ENCODE data around the gene OR2C3.

Gene OR2C3

DNA sequence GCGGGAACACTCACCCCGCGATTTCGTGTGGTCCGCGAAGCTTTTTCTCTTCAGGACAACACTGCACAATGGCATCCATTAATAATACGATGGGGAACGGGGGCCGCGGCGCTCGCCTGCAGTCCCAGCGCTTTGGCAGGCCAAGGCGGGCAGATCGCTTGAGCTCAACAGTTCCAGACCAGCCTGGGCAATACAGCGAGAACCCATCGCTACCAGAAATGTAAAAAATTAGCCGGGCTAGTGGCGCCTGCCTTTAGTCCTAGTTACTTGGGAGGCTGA, 17.7 kb downstream of the OR2C3 start:
- no peak overlapping the region for H3K27ac ChIP-seq
- TF ChIP-seq, protein P1, sequence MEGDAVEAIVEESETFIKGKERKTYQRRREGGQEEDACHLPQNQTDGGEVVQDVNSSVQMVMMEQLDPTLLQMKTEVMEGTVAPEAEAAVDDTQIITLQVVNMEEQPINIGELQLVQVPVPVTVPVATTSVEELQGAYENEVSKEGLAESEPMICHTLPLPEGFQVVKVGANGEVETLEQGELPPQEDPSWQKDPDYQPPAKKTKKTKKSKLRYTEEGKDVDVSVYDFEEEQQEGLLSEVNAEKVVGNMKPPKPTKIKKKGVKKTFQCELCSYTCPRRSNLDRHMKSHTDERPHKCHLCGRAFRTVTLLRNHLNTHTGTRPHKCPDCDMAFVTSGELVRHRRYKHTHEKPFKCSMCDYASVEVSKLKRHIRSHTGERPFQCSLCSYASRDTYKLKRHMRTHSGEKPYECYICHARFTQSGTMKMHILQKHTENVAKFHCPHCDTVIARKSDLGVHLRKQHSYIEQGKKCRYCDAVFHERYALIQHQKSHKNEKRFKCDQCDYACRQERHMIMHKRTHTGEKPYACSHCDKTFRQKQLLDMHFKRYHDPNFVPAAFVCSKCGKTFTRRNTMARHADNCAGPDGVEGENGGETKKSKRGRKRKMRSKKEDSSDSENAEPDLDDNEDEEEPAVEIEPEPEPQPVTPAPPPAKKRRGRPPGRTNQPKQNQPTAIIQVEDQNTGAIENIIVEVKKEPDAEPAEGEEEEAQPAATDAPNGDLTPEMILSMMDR (conservative IDR thresholded peaks at IDR 0.05), result no peak

DNA sequence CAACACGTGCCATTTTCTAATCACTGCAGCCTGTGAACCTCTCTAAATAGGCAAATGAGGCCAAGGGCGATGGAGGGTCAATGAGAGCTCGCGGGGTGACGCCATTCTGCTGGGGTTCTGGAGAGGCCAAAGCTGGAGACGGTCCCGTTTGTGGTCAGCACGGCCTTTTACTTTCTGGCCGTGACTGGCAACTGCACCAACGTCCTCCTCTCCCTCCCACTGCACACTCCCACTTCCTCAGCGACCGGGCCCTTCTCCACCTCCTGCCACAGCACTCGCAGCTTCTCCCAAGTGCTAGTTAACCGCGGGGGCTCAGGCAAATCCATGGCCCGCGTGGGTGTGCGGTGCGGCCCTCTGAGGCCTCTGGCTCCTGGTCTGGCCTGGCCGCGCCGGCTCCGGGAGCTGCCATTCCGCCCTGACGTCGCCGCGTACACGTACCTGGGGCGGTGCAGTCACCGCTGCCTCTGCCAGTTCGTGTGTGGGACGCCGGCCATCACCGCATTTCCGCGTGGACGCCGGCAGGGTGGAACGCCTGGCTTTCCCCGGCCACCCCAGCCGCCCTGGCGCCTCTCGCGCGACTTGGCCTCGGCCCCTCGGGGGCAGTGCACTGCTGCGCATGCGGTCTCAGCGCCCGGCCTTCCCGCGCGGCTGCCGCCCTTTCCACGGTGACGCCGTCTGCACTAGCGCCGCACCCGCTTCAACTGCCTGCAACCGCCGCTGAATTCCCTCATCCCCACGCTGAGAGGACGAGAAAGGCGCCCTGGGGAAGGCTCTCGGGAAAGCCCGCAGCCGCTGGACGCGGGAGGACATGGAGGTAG, 18.2 kb downstream of the OR2C3 start:
- H3K27ac ChIP-seq, result no peak overlapping the region
- TF ChIP-seq, protein P1 (conservative IDR thresholded peaks at IDR 0.05), result no peak

DNA sequence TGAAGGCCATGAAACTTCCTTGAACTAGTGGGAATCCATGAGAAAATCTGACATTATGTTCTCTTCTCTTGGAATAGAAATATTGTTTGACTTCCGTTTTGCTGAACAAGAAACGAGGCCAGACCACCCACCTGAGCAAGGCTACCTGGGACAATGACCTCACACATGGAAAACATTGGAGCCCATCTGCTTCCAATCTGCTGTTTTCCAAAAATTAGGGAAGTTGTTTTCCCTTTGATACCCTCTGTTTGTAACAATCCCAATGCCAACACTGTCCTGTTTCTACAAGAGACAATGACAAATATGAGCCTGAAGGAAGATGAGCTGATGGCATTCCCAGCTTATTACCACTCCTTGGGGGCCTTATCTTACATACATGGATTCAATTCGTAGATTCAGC, 29.4 kb downstream of the OR2C3 start:
- H3K27ac ChIP-seq, result no peak overlapping the region
- TF ChIP-seq, protein P1 (conservative IDR thresholded peaks at IDR 0.05), result no peak

DNA sequence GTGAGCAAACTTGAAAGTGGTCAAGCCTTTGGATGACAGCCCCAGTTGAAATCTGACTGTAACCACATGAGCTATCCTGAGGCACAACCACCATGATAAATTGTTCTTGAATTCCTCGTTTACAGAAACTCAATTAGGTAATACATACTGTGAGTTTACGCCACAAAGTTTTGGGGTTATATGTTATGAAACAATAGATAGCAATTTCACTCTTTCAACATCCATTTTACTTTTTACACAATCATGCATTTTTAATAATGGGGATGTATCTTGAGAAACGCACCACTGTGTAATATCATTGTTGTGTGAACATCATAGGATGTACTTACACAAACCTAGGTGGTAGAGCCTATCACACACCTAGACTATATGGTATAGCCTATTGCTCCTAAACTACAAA, 35.4 kb downstream of the OR2C3 start:
- no peak overlapping the region for H3K27ac ChIP-seq
- TF ChIP-seq, protein P1 (conservative IDR thresholded peaks at IDR 0.05), result no peak

DNA sequence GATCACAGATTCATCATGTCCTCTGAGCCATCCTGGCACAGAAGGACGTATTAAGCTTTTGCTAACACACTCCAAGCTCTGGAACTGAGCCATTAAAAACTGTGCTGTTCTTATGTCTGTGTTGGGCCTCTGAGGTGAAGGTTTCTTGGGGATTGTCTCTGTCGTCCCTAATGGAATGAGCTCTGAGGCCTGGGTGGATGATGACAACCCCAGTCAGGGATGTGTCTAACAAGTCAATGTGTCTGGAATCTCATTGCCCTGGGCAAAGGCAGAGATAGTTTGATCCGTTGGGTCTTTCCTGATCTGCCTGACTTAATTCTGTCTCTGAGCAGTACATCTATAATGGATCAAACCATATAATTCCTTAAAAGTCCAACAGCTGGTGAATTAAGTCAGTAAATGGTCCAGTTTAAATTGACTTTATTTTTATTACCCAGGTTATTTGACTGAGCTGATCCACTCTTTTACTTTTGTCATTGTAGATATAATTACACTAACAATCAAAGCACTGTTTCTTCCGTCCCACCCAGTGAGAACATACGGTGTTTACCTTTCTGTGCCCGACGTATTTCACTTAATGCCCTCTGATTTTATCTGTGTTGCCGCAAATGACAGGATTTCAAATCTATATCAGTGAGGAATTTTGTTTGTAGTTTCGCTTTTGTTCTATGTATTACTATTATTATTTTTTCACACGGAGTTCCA, 39.5 kb downstream of the OR2C3 start:
- no peak overlapping the region for H3K27ac ChIP-seq
- TF ChIP-seq, protein P1 (conservative IDR thresholded peaks at IDR 0.05), result no peak

DNA sequence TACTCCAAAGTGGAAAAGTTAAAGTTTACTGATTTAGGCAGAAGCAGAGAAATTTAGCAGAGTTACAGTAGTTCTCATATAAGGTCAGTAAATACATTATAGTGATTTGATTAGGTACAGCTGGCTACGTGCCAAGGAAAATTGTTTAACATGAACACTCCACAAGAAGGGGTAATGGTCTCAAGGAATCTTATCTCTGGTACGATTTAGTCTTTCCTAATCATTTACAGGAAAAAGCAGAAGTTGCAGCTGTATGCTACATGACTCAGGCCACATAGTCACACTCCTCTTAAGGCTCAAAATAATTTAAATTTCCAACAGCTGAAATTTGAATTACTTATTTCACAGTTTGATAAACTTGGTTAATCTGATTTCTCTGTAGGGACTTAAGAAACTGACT, 41.5 kb downstream of the OR2C3 start:
- no peak overlapping the region for H3K27ac ChIP-seq
- TF ChIP-seq, protein P1 (conservative IDR thresholded peaks at IDR 0.05), result no peak

DNA sequence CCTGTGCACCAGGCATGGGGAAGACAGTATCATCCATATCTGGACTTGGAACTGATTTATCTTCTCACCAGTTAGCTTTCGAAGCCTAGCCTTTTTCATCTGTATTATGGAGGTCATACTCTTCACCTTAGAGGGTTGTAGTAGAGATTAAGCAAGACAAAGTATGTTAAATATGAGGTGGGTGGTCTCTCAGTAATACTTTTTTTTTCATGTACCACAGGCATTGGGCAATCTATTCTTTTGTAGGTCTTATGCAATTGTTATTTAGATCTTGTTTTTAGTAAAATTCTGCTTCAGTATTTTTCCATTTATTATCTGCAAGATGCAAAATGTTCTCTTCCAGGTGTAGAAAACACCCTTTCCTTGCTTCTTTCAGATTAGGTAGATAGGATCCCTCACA, 43.1 kb downstream of the OR2C3 start:
- TF ChIP-seq, protein P1 (conservative IDR thresholded peaks at IDR 0.05), result no peak
- no peak overlapping the region for H3K27ac ChIP-seq
